K562 (cell line): ENCODE measurements around the gene PCLAF. TPM values are rescaled to one million over a fixed set of nuclear protein-coding genes. Genes with fewer than 3 reads are reported as not detected.

Source experiments
- ARID2 ChIP-seq: fragments of 450-650 bp; IDR thresholded peaks from 2 replicates; pipeline ENCODE4 v1.6.1; 2017; ENCODE audit warnings: antibody characterized with exemption, mild to moderate bottlenecking
- BACH1 ChIP-seq: fragments of 200-800 bp; sonication (Bioruptor generic); IDR thresholded peaks from 2 replicates; pipeline ENCODE4 v1.6.1; 2016; ENCODE audit warnings: missing genetic modification characterization, missing compliant biosample characterization
- CREB1 ChIP-seq, 2 experiments: sonication (generic) in 1 of 2; formaldehyde crosslinking in 1 of 2; IDR thresholded peaks; 2 replicates each; pipeline versions ENCODE4 v1.6.1 to v1.8.0; 2012 to 2022; ENCODE audit warnings: inconsistent platforms in 1 of 2, mild to moderate bottlenecking in 1 of 2, missing genetic modification reagents in 1 of 2, moderate library complexity in 1 of 2
- FOXP1 ChIP-seq: sonication (generic); formaldehyde crosslinking; IDR thresholded peaks from 2 replicates; pipeline ENCODE4 v1.8.0; 2022; ENCODE audit warnings: mild to moderate bottlenecking, missing genetic modification reagents
- NEUROD1 ChIP-seq: fragments of 150-350 bp; IDR thresholded peaks from 2 replicates; pipeline ENCODE4 v1.6.1; 2014; ENCODE audit warnings: borderline replicate concordance, low read length, low read depth; ENCODE audit not compliant: partially characterized antibody
- NFATC3 ChIP-seq: fragments of 450-650 bp; IDR thresholded peaks from 2 replicates; pipeline ENCODE4 v1.6.1; 2017; ENCODE audit warnings: mild to moderate bottlenecking
- NFXL1 ChIP-seq: fragments of 450-650 bp; formaldehyde crosslinking; IDR thresholded peaks from 2 replicates; pipeline ENCODE4 v1.4.0; 2021; ENCODE audit warnings: mild to moderate bottlenecking
- NR4A1 ChIP-seq, 2 experiments: fragments of 250-450 bp in 1 of 2; fragments of 450-650 bp in 1 of 2; sonication (Bioruptor Pico) in 1 of 2; IDR thresholded peaks; 2 replicates each; pipeline versions ENCODE4 v1.4.0 to v1.6.1; 2016 to 2020; ENCODE audit warnings: mild to moderate bottlenecking in 2 of 2, missing compliant biosample characterization in 1 of 2, missing genetic modification characterization in 1 of 2, moderate library complexity in 1 of 2
- POLR2B ChIP-seq: fragments of 450-650 bp; IDR thresholded peaks from 2 replicates; pipeline ENCODE4 v1.6.1; 2018; ENCODE audit warnings: low read depth; ENCODE audit not compliant: partially characterized antibody
- POLR2H ChIP-seq: IDR thresholded peaks from 2 replicates; pipeline ENCODE4 v1.6.1; 2016; ENCODE audit warnings: missing genetic modification characterization, low read depth, mild to moderate bottlenecking, control low read depth, missing compliant biosample characterization, moderate library complexity
- TAF1 ChIP-seq: IDR thresholded peaks from 2 replicates; pipeline ENCODE4 v1.6.1; 2011; ENCODE audit warnings: mild to moderate bottlenecking, low read length, moderate library complexity; ENCODE audit not compliant: insufficient read depth, control insufficient read depth, severe bottlenecking; ENCODE audit errors: extremely low read depth
- TCFL5 ChIP-seq: fragments of 250-450 bp; sonication (Bioruptor Pico); conservative IDR thresholded peaks from 2 replicates; pipeline ENCODE4 v1.6.1; 2021; ENCODE audit warnings: mild to moderate bottlenecking, moderate library complexity, matching md5 sums
- ZFP30 ChIP-seq: fragments of 250-450 bp; sonication (Bioruptor Pico); IDR thresholded peaks from 2 replicates; pipeline ENCODE4 v1.8.0; 2022; ENCODE audit warnings: moderate library complexity, mild to moderate bottlenecking, inconsistent platforms, borderline replicate concordance
- ZKSCAN1 ChIP-seq: fragments of 150-350 bp; IDR thresholded peaks from 2 replicates; pipeline ENCODE4 v1.6.1; 2016; ENCODE audit warnings: low read depth, low read length
- ZNF668 ChIP-seq: fragments of 250-450 bp; sonication (Bioruptor Pico); IDR thresholded peaks from 2 replicates; pipeline ENCODE4 v1.8.0; 2022; ENCODE audit warnings: mild to moderate bottlenecking, inconsistent platforms
- ZNF77 ChIP-seq: fragments of 250-450 bp; sonication (Bioruptor Pico); IDR thresholded peaks from 2 replicates; pipeline ENCODE4 v1.5.0; 2020
- polyA plus RNA-seq, 8 experiments: library from polyadenylated mRNA; depleted of rRNA in 4 of 8; stranded (reverse) in 5 of 8; unstranded in 3 of 8; fragments of >200 nt; fragmentation: Nextera tagmentation in 2 of 8; fragmentation: Illumina TruSeq in 1 of 8; extraction: Ambion mirVana in 2 of 8; extraction: Trizol in 1 of 8; gene quantifications; 2 replicates each; pipeline versions ENCODE4 v1.2.1 to v1.2.3, GENCODE V29; 2011 to 2014; ENCODE audit warnings: inconsistent platforms in 1 of 8, missing spikeins in 1 of 8
- total RNA-seq, 7 experiments: library from RNA; depleted of rRNA in 6 of 7; stranded (reverse); fragments of >200 nt in 6 of 7; fragmentation: Illumina TruSeq in 2 of 7; extraction: Trizol in 2 of 7; gene quantifications; 2 replicates each; pipeline versions ENCODE4 v1.2.1 to v1.2.3, GENCODE V29; 2011 to 2021; ENCODE audit warnings: low replicate concordance in 1 of 7
- TF ChIP-seq, protein P1 (sequence below): fragments of 450-650 bp; IDR thresholded peaks from 2 replicates; pipeline ENCODE4 v1.7.1; 2018; ENCODE audit warnings: mild to moderate bottlenecking, low read depth; ENCODE audit not compliant: partially characterized antibody
- TF ChIP-seq, protein P2 (sequence below): fragments of 150-350 bp; IDR thresholded peaks from 2 replicates; pipeline ENCODE4 v1.6.1; 2014; ENCODE audit warnings: low read depth, mild to moderate bottlenecking, low read length, borderline replicate concordance

The PCLAF gene
- total and polyA plus RNA-seq, 9 of the 15 experiments (the other 6 are each of a cell fraction or from before 2014, with no cell fraction given) = 112 to 881 (median 360) TPM

DNA sequence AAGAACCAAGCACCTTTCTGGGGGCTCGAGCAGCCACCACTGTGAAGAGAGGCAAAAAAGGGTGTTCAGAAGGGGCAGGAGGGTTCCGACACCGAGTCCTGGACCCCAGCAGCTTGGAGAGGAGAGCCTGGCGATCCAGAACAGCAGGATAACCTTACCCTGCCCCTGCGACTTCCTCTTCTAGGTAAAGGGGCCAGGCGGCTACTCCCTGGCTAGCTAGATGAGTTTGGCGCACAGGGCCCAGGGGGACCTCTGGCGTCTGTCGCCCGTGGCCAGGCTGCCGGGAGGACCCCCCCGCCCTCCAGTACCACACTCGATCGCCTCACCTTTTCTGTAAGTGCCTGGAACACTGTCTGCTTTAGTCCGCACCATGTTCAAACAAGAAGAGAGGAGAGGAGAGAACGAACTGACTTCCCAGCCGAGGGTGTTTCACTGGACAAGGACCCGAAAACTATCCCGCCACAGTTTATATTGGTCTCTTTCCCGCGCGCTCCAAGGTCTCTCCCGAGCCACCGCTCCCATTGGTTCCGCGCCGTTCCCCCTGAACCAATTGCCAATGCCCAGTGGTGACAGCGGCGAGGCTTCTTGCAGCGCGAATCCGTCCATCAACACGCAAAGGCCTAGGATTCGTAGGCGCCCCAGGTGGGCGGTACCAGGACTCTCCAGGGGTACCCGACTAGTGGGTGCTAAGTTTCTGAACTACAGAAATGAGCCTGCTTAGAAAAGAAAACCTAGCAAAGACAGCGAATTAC, at the start of gene PCLAF (continued):
- TF ChIP-seq ZKSCAN1 (no peak; the same call in 1 of the 2 replicates), NFATC3 (no peak), CREB1 (IDR thresholded peaks at IDR 0.05) (peak; percentile 58), CREB1 (CRISPR knock-in tag; IDR thresholded peaks at IDR 0.05) (peak; percentile 62), TCFL5 (CRISPR knock-in tag) (no peak), FOXP1 (peak; percentile 47; the same call in 1 of the 2 replicates), NFXL1 (CRISPR knock-in tag) (no peak), TAF1 (peak; percentile 84), POLR2H (tag) (peak; percentile 97), NEUROD1 (peak; percentile 97), NR4A1 (CRISPR knock-in tag; IDR thresholded peaks at IDR 0.05) (no peak), NR4A1 (tag; IDR thresholded peaks at IDR 0.05) (no peak), BACH1 (tag) (no peak), POLR2B (peak; percentile 92), ZNF77 (CRISPR knock-in tag) (no peak), ZNF668 (CRISPR knock-in tag) (no peak), ZFP30 (CRISPR knock-in tag) (no peak), ARID2 (no peak)
- TF ChIP-seq, protein P1, sequence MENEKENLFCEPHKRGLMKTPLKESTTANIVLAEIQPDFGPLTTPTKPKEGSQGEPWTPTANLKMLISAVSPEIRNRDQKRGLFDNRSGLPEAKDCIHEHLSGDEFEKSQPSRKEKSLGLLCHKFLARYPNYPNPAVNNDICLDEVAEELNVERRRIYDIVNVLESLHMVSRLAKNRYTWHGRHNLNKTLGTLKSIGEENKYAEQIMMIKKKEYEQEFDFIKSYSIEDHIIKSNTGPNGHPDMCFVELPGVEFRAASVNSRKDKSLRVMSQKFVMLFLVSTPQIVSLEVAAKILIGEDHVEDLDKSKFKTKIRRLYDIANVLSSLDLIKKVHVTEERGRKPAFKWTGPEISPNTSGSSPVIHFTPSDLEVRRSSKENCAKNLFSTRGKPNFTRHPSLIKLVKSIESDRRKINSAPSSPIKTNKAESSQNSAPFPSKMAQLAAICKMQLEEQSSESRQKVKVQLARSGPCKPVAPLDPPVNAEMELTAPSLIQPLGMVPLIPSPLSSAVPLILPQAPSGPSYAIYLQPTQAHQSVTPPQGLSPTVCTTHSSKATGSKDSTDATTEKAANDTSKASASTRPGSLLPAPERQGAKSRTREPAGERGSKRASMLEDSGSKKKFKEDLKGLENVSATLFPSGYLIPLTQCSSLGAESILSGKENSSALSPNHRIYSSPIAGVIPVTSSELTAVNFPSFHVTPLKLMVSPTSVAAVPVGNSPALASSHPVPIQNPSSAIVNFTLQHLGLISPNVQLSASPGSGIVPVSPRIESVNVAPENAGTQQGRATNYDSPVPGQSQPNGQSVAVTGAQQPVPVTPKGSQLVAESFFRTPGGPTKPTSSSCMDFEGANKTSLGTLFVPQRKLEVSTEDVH = peak; percentile 98
- TF ChIP-seq, protein P2, sequence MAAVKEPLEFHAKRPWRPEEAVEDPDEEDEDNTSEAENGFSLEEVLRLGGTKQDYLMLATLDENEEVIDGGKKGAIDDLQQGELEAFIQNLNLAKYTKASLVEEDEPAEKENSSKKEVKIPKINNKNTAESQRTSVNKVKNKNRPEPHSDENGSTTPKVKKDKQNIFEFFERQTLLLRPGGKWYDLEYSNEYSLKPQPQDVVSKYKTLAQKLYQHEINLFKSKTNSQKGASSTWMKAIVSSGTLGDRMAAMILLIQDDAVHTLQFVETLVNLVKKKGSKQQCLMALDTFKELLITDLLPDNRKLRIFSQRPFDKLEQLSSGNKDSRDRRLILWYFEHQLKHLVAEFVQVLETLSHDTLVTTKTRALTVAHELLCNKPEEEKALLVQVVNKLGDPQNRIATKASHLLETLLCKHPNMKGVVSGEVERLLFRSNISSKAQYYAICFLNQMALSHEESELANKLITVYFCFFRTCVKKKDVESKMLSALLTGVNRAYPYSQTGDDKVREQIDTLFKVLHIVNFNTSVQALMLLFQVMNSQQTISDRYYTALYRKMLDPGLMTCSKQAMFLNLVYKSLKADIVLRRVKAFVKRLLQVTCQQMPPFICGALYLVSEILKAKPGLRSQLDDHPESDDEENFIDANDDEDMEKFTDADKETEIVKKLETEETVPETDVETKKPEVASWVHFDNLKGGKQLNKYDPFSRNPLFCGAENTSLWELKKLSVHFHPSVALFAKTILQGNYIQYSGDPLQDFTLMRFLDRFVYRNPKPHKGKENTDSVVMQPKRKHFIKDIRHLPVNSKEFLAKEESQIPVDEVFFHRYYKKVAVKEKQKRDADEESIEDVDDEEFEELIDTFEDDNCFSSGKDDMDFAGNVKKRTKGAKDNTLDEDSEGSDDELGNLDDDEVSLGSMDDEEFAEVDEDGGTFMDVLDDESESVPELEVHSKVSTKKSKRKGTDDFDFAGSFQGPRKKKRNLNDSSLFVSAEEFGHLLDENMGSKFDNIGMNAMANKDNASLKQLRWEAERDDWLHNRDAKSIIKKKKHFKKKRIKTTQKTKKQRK = 0 out of 2 replicates have a peak, but pooled peaks have one; percentile 30
